ENCODE results near the gene COL18A1. TPM values are rescaled to one million over a fixed set of nuclear protein-coding genes. Genes with fewer than 3 reads are reported as not detected.

COL18A1 gene
- total RNA-seq, 6 experiments from 2014 or later, result 39.8 to 93.5 (median 86.8) TPM

DNA sequence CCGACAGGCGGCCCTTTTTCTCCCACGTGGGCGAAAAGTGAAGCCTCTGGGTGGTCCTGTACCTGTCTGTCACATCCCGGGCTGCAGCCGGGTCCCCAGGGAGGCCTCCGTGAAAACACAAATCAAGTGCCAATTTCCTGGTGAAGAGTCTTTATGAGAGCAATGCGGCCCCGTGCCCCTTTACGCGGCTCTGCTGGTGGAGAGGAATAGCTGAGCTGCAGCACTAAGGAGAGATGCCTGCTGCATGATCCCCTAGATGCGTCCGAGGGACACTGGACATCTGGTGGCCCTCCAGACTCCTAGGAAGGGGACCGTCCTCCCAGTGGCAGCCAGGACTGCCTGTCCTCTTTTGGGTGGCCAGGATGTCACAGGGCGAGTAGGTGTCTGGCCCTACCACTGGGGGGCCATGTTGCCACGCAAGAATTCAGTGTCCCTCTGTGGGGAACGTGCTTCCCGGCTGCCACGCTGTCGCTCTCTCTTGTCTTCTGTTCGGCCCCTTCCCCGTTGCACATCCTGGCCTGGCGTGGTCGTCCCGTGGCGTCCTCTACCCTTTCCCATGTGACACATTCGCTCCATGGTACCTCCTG, 38.7 kb downstream of the COL18A1 start:
- TF ChIP-seq, protein P1, sequence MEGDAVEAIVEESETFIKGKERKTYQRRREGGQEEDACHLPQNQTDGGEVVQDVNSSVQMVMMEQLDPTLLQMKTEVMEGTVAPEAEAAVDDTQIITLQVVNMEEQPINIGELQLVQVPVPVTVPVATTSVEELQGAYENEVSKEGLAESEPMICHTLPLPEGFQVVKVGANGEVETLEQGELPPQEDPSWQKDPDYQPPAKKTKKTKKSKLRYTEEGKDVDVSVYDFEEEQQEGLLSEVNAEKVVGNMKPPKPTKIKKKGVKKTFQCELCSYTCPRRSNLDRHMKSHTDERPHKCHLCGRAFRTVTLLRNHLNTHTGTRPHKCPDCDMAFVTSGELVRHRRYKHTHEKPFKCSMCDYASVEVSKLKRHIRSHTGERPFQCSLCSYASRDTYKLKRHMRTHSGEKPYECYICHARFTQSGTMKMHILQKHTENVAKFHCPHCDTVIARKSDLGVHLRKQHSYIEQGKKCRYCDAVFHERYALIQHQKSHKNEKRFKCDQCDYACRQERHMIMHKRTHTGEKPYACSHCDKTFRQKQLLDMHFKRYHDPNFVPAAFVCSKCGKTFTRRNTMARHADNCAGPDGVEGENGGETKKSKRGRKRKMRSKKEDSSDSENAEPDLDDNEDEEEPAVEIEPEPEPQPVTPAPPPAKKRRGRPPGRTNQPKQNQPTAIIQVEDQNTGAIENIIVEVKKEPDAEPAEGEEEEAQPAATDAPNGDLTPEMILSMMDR (IDR thresholded peaks at IDR 0.05), result peak; percentile 51
- Mint-ChIP-seq H3K9me3 (peaks cover 5% of the 10 kb centered on the region), H3K4me1 (ENCODE audit: low read depth) (peaks cover 11% of the 10 kb centered on the region; the same call in 1 of the 2 replicates), H3K27ac (no peak overlapping the region), H3K36me3 (ENCODE audit: low read depth) (peaks cover 39% of the 10 kb centered on the region), H3K27me3 (ENCODE audit: insufficient read depth) (no peaks in the 10 kb centered on the region; the same call in 1 of the 2 replicates), H3K4me3 (no peak overlapping the region)
- no peak for DNase-seq

DNA sequence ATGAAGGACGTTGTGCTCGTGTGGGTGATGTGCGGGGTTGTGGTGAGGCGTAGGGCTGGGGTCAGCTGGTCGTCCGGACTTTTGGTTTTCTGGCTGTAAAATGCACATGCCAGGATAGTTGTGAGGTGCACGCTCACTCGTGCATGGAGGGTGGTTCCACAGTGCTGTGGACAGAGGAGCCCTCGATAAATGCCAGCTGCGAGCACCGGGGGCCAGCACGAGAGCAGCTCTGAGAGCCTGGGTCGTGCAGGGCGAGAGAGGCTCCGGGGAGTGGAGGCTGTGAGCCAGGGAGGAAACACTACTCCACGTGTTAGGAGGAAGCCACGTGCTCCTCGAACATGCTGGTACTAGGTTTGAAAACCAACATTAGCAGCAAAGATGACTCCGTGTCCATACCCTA, 39.4 kb downstream of the COL18A1 start:
- Mint-ChIP-seq H3K27me3 (ENCODE audit: insufficient read depth) (peaks cover 2% of the 10 kb centered on the region; the same call in 1 of the 2 replicates), H3K9me3 (peaks cover 5% of the 10 kb centered on the region), H3K36me3 (ENCODE audit: low read depth) (peaks cover 39% of the 10 kb centered on the region), H3K4me1 (ENCODE audit: low read depth) (peaks cover 11% of the 10 kb centered on the region; the same call in 1 of the 2 replicates), H3K27ac (no peak overlapping the region), H3K4me3 (no peak overlapping the region)
- no peak for DNase-seq
- TF ChIP-seq, protein P1 (IDR thresholded peaks at IDR 0.05), result no peak

DNA sequence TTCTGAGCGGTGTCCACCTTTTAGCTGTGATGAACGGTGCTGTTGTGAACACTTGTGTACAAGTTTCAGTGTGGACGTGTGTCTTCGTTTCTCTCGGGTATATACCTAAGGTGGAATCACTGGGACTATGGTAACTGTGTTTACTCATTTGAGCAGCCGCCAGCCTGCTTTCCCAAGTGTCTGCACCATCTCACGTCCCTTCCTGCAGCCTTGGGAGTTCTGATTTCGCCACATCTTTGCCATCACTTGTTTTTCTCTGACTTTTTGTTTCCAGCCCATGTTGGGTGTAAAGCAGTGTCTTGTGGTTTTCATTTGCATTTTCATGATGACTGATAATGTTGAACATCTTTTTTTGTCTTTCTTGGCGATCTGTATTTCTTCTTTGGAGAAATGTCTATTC, 40.4 kb downstream of the COL18A1 start:
- Mint-ChIP-seq H3K4me1 (ENCODE audit: low read depth) (peaks cover 11% of the 10 kb centered on the region; the same call in 1 of the 2 replicates), H3K9me3 (peaks cover 5% of the 10 kb centered on the region), H3K27ac (no peak overlapping the region), H3K27me3 (ENCODE audit: insufficient read depth) (peaks cover 5% of the 10 kb centered on the region), H3K36me3 (ENCODE audit: low read depth) (peaks cover 39% of the 10 kb centered on the region), H3K4me3 (no peak overlapping the region)
- TF ChIP-seq, protein P1 (IDR thresholded peaks at IDR 0.05), result no peak
- DNase-seq, result no peak

- peaks cover 11% of the 10 kb centered on the region; the same call in 1 of the 2 replicates for H3K4me1 Mint-ChIP-seq (ENCODE audit: low read depth)
- no peak overlapping the region for H3K27ac Mint-ChIP-seq
- no peak for DNase-seq
Observed at GRCh38 chr21:45447821-45448220, 42.9 kb downstream of the COL18A1 start.

GRCh38 chr21:45448283-45448809, 43.4 kb downstream of the COL18A1 start:
- Mint-ChIP-seq H3K27me3 (ENCODE audit: insufficient read depth) (peaks cover 5% of the 10 kb centered on the region), H3K27ac (no peak overlapping the region), H3K9me3 (peaks cover 10% of the 10 kb centered on the region), H3K36me3 (ENCODE audit: low read depth) (peaks cover 39% of the 10 kb centered on the region), H3K4me1 (ENCODE audit: low read depth) (peaks cover 11% of the 10 kb centered on the region), H3K4me3 (no peak overlapping the region)
- TF ChIP-seq, protein P1 (IDR thresholded peaks at IDR 0.05), result no peak
- DNase-seq, result no peak

More at GRCh38 chr21:45447821-45448220, 42.9 kb downstream of the COL18A1 start:
- Mint-ChIP-seq H3K27me3 (ENCODE audit: insufficient read depth) (peaks cover 5% of the 10 kb centered on the region), H3K9me3 (peaks cover 5% of the 10 kb centered on the region), H3K36me3 (ENCODE audit: low read depth) (peaks cover 39% of the 10 kb centered on the region), H3K4me3 (no peak overlapping the region)
- TF ChIP-seq, protein P1 (IDR thresholded peaks at IDR 0.05), result no peak
